Measurements from ENCODE around the gene CNTROB.

The CNTROB gene

DNA sequence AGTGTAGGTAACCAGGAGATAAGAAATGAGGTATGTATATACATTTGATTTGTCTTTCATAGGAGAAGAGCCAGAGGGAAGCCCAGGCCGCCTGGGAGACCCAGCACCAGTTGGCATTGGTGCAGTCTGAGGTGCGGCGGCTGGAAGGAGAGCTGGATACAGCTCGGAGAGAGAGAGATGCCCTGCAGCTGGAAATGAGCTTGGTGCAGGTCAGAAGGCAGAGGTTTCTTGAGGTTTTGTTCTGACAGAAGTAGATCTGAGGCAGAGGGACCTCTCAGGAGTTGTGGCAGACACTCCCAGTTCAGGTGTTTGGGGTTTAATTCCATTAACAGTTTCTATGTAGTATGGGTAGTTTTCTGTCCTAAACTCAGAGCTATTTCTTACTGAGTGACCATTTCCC, 8.0 kb downstream of the CNTROB start (continued):
- TF ChIP-seq ZNF555 (tag by site-specific recombination; conservative IDR thresholded peaks at IDR 0.05), result no peak

DNA sequence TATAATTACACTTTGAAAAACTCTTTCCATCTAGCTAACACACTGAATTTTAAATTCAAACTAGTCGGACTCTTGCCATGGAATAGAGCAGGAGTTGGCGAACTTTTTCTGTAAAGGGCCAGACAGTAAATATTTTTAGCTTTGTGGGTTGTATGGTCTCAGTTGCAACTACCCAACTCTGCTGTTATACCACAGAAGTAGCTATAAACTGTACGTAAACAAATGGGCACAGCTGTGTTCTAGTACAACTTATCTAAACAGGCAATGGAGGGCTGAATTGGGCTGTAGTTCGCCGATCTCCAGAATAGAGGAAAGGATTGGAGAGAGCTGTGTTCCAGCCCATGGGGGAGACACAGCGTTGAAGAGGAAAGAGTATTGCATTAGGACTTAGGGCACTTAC, 8.7 kb downstream of the CNTROB start:
- CTCF ChIA-PET, result interaction anchor here (0.9 to 1.6 kb wide), 6 partner anchors 28 to 197 kb away, joined by 3 to 9 read pairs (median 4); no protein-coding TSS in a partner anchor
- POLR2A ChIA-PET, result interaction anchor here (0.6 kb wide), 1 partner anchor 74 kb away, joined by 3 read pairs; no protein-coding TSS in a partner anchor
- peaks cover 89 to 90% of the 10 kb centered on the region in 2 experiments for H3K36me3 ChIP-seq (ENCODE audit: control insufficient read depth in 2 of 2, insufficient read depth in 1 of 2, low read length in 2 of 2)

DNA sequence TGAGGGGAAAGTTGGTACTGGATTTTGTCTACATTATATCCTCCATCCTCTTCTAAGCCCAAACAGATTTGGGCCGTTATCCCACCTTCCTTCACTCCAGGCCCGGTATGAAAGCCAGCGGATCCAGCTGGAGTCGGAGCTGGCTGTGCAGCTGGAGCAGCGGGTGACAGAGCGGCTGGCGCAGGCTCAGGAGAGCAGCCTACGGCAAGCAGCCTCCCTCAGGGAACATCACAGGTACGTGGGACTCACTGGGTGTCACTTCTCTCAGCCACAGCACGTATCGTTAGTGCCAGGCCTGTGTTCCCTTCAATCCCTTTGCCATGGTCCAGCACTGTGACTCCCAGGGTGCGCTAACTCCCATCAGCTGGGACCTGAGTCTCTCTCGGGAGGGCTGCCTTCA, 11.3 kb downstream of the CNTROB start:
- Histone ChIP-seq H3K27ac (ENCODE audit: extremely low read depth, low read depth, low read length) (no peak overlapping the region), H3K9me3 (ENCODE audit: control insufficient read depth, insufficient read depth, low read depth, low read length) (no peaks in the 10 kb centered on the region), H3K4me3 (ENCODE audit: low read depth, low read length) (no peak overlapping the region), H3K4me1 (ENCODE audit: control insufficient read depth, insufficient read depth, low read length) (no peaks in the 10 kb centered on the region), H3K36me3 (ENCODE audit: control insufficient read depth in 2 of 2, insufficient read depth in 1 of 2, low read length in 2 of 2) (peaks cover 86 to 90% of the 10 kb centered on the region in 2 experiments)
- TF ChIP-seq ZNF423 (tag by site-specific recombination; IDR thresholded peaks at IDR 0.05), result no peak
- POLR2A ChIA-PET, result interaction anchor here (3.1 kb wide), 1 partner anchor 11 kb away, joined by 22 read pairs; the partner anchor contains the start of genes CNTROB and TRAPPC1
- CTCF ChIA-PET, result interaction anchor here (0.6 to 1.9 kb wide), 4 partner anchors 46 to 328 kb away, joined by 4 to 9 read pairs (median 4); no protein-coding TSS in a partner anchor

More for the DNA sequence above, 8.7 kb downstream of the CNTROB start:
- no peak overlapping the region for H3K27ac ChIP-seq (ENCODE audit: extremely low read depth, low read depth, low read length)
- no peaks in the 10 kb centered on the region for H3K9me3 ChIP-seq (ENCODE audit: control insufficient read depth, insufficient read depth, low read depth, low read length)
- H3K4me1 ChIP-seq (ENCODE audit: control insufficient read depth, insufficient read depth, low read length), result no peaks in the 10 kb centered on the region
- H3K4me3 ChIP-seq (ENCODE audit: low read depth, low read length), result no peak overlapping the region
- TF ChIP-seq ZNF184 (tag by site-specific recombination; IDR thresholded peaks at IDR 0.05) (no peak), MZF1 (tag by site-specific recombination; IDR thresholded peaks at IDR 0.05; ENCODE audit: borderline replicate concordance) (no peak), GLIS1 (tag by site-specific recombination; IDR thresholded peaks at IDR 0.05) (no peak), ZNF677 (tag by site-specific recombination; IDR thresholded peaks at IDR 0.05) (no peak), ZBTB48 (tag by site-specific recombination; IDR thresholded peaks at IDR 0.05) (no peak), SCRT2 (tag by site-specific recombination; IDR thresholded peaks at IDR 0.05) (no peak), TCF7L2 (IDR thresholded peaks at IDR 0.05; ENCODE audit: borderline replicate concordance, low read depth, low read length) (no peak), ZNF610 (tag by site-specific recombination; IDR thresholded peaks at IDR 0.05; ENCODE audit: borderline replicate concordance) (no peak), RBAK (tag by site-specific recombination; IDR thresholded peaks at IDR 0.05) (no peak), ZNF600 (tag by site-specific recombination; IDR thresholded peaks at IDR 0.05) (no peak), ZNF426 (tag by site-specific recombination; IDR thresholded peaks at IDR 0.05) (no peak), KLF10 (tag by site-specific recombination; IDR thresholded peaks at IDR 0.05) (no peak), ZNF555 (tag by site-specific recombination; conservative IDR thresholded peaks at IDR 0.05) (no peak), ZNF114 (tag by site-specific recombination; IDR thresholded peaks at IDR 0.05) (no peak), GLIS2 (tag by site-specific recombination; IDR thresholded peaks at IDR 0.05) (no peak)
- TF ChIP-seq, protein P1, sequence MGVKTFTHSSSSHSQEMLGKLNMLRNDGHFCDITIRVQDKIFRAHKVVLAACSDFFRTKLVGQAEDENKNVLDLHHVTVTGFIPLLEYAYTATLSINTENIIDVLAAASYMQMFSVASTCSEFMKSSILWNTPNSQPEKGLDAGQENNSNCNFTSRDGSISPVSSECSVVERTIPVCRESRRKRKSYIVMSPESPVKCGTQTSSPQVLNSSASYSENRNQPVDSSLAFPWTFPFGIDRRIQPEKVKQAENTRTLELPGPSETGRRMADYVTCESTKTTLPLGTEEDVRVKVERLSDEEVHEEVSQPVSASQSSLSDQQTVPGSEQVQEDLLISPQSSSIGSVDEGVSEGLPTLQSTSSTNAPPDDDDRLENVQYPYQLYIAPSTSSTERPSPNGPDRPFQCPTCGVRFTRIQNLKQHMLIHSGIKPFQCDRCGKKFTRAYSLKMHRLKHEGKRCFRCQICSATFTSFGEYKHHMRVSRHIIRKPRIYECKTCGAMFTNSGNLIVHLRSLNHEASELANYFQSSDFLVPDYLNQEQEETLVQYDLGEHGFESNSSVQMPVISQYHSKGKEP (tag by site-specific recombination; IDR thresholded peaks at IDR 0.05), result no peak
- TF ChIP-seq, protein P2, sequence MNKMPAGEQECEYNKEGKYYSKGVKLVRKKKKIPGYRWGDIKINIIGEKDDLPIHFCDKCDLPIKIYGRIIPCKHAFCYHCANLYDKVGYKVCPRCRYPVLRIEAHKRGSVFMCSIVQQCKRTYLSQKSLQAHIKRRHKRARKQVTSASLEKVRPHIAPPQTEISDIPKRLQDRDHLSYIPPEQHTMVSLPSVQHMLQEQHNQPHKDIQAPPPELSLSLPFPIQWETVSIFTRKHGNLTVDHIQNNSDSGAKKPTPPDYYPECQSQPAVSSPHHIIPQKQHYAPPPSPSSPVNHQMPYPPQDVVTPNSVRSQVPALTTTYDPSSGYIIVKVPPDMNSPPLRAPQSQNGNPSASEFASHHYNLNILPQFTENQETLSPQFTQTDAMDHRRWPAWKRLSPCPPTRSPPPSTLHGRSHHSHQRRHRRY (tag by site-specific recombination; IDR thresholded peaks at IDR 0.05), result no peak
- TF ChIP-seq, protein P3, sequence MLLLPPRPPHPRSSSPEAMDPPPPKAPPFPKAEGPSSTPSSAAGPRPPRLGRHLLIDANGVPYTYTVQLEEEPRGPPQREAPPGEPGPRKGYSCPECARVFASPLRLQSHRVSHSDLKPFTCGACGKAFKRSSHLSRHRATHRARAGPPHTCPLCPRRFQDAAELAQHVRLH (tag by site-specific recombination; IDR thresholded peaks at IDR 0.05), result no peak
- TF ChIP-seq, protein P4, sequence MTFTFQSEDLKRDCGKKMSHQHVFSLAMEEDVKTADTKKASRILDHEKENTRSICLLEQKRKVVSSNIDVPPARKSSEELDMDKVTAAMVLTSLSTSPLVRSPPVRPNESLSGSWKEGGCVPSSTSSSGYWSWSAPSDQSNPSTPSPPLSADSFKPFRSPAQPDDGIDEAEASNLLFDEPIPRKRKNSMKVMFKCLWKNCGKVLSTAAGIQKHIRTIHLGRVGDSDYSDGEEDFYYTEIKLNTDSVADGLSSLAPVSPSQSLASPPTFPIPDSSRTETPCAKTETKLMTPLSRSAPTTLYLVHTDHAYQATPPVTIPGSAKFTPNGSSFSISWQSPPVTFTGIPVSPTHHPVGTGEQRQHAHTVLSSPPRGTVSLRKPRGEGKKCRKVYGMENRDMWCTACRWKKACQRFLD (tag by site-specific recombination; IDR thresholded peaks at IDR 0.05), result no peak

Measured in HEK293 (cell line).